ENCODE measurements around the gene FBXW2.

- no peak for TF ChIP-seq EZH2phosphoT487 (IDR thresholded peaks at IDR 0.05; ENCODE audit: borderline replicate concordance)
- TF ChIP-seq, protein P1, sequence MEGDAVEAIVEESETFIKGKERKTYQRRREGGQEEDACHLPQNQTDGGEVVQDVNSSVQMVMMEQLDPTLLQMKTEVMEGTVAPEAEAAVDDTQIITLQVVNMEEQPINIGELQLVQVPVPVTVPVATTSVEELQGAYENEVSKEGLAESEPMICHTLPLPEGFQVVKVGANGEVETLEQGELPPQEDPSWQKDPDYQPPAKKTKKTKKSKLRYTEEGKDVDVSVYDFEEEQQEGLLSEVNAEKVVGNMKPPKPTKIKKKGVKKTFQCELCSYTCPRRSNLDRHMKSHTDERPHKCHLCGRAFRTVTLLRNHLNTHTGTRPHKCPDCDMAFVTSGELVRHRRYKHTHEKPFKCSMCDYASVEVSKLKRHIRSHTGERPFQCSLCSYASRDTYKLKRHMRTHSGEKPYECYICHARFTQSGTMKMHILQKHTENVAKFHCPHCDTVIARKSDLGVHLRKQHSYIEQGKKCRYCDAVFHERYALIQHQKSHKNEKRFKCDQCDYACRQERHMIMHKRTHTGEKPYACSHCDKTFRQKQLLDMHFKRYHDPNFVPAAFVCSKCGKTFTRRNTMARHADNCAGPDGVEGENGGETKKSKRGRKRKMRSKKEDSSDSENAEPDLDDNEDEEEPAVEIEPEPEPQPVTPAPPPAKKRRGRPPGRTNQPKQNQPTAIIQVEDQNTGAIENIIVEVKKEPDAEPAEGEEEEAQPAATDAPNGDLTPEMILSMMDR (conservative IDR thresholded peaks at IDR 0.05; ENCODE audit: low read length) = no peak
Observed at GRCh38 chr9:120815075-120815474, 21.9 kb upstream of the FBXW2 start.

Measured in Loucy (cell line).